GM19463 (cell line): ENCODE results near the gene NUDT3.
"Not testable (repeated sequence)": the region's sequence is repeated elsewhere in the genome, so short reads cannot be mapped to it uniquely, and the experiment has no call there.

Experiments
- ATAC-seq: cut with Tn5 transposase; IDR thresholded peaks from one replicate; pipeline ENCODE4 v1.9.1; 2021; ENCODE audit warnings: mild to moderate bottlenecking, moderate library complexity; ENCODE audit not compliant: unreplicated experiment

The NUDT3 gene

DNA sequence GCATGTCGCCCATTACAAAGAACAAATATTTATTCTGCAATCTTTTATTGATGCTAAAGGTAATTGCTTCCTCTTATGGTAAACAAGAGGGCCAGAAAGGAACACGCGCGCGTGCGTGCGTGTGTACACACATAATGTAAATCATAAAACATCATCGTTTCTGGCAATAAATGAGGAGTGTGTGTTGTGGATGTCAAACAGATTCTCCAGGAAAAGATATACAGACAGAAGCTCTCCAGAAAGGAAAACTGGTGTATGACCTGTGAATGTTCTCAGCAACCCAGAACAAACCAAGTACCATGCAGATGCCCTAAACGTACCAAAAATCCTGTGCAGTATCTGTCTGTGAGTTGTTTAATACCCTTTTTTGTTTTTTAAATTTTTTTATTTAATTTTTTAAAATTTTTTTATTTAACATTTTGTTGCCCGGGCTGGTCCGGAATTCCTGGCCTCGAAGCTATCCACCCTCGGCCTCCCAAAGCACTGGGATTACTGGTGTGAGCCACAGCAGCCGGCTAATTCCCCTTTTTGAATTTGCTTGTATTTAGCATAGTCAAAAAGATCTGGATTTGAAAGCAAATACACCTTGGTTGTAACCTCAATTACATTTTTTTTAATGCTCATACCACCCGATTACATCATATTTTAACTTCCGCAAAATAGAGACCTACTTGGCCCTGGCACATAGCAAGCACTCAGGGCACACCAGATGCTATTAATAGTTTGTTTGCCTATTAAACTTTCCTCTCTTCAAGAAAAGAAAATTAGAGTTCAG is 909 bp upstream of the NUDT3 start:
- ATAC-seq, result no peak

DNA sequence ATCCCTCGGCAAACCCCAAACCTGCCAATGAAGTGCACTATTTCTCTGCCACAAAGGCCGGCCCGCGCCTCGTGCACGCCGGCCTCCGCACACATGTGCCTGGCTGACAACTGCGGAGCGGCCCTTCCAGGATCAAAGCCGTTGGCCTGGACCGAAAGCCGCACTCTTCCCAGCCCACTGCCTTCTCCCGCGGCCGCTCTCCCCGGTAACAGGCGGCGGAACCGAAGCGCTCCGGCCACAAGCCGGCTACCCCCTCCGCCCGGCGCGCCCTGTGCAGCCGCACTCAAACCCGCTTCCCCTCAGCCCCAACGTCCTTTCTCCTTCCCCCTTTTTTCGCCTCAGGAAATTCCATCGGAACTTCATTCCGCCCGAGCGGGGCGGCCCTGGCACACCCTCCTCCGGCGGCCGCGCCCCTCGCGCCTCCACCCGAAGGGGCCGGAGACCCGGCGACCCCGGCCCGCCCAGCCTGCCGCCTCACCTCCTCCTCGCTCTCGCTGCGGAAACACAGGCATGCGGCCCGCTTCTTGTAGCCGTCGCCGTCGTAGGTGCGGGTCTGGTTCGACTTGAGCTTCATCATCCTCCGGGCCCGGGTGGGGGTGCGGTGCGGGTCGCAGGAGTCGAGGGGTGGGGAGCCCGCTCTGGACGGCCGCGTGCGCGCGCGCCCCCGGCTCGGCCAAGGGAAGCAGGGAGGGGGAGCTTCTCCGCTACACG is 528 bp downstream of the NUDT3 start:
- ATAC-seq, result peak; percentile 33

DNA sequence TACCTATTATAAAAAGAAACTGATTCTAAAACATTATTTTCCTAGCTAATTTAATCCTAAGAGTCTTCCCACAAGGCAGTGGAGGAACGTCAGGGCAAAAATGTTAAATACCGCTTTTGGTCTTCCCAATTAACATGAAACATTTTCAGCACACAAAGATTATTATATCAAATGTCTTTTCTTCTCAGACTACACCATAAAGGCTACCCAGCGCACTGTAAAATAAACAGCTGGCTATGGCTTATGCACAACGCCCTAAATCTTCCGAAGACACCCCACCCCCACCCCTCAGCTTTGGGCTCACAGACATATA is 1.0 kb downstream of the NUDT3 start:
- ATAC-seq, result no peak

DNA sequence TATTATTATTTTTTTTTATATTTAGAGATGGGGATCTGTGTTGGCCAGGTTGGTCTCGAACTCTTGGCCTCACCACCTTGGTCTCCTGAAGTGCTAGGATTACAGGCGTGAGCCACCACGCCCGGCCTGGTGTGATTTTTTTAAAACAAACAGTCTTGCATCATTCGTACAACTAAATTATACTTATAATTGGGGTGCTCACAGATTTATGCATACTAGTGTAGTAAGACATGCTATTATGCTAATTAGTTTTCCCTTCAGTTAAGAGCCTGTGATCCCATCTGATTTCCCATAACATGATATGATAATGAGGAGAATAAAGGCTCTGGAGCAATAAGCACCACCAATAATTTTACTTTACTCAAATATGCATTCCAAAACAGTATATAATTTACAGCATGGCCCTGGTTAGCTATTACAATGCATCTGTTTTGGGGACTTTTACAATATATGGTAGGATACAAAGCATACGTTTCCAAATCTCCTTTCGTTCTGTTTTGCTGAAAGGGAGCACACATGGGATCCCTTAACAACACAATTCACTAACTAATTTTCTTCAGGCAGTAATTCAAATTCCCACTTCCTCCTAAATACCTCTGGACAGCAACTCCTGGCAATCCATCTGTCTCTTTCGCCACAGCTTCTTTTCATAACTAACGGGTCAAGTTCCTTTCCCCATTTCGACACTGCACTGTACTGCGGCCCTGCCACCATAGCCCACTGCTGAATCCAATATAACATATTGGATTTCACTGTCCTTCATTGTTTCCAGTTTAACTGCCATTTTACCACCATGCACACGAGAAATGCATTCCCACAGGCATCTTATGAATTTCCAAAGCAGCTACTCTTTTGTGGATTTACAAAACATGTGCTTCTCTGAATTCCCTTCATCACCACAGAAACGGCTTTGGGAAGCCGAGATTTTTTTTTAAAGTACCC is 1.7 kb downstream of the NUDT3 start:
- ATAC-seq, result no peak

DNA sequence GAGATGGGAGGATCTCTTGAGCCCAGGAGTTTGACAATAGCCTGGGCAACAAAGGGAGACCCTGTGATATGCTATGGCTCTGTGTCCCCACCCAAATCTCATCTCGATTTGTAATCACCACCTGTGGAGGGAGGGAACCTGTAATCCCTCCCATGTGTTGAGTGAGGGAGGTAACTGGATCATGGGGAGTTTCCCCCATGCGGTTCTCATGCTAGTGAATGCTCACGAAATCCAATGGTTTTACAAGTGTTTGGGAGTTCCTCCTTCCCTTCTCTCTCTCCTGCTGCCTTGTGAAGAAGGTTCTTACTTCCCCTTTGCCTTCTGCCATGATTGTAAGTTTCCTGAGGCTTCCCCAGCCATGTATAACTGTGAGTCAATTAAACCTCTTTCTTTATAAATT is 3.4 kb downstream of the NUDT3 start:
- no peak for ATAC-seq

DNA sequence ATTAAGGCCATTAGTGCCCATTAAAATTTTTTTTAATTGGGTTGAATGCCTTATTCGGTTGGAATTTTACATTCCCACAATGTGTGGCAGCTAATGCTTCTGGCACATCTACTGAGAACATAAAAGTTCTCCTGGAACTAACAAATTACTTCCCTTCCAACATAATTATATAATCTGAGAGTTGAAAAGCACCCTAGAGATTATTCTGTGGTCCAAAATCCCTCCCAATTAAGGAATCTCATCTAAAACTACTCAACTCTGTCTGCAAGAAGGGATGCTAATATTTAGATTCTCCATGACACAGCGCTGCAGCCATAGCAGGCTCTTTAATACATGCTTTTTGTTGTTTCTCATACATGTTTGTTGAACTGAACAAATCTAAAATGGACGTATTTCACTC is 4.0 kb downstream of the NUDT3 start:
- ATAC-seq, result no peak

DNA sequence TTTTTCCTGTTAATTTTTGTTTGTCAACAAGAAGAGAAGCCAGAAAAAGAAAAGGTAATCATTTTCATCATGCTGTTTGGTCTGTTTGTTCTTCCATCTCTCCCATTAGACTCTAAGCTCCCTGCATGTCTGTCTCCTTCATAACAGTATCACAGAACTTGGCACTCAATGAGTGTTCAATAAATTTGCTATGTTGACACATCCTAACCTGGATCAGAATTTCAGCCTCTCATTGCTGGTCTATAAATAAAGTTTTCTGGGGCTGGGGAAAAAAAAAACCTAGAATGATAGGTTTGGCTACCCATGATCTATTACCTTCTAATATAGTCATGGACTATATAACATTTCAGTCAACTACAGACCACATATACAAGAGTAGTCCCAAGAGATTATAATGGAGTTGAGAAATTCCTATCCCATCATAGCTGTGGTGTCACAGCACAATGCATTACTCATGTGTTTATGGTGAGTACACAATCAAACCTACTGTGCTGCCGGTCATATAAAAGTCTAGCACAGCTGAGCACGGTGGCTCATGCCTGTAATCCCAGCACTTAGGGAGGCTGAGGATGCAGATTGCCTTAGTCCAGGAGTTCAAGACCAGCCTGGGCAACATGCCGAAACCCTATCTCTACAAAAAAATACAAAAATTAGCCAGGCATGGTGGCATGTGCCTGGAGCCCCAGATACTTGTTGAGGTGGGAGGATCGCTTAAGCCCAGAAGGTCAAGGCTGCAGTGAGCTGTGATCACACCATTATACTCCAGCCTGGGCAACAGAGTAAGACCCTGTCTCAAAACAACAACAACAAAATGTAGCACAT is 5.9 kb downstream of the NUDT3 start:
- no peak for ATAC-seq

DNA sequence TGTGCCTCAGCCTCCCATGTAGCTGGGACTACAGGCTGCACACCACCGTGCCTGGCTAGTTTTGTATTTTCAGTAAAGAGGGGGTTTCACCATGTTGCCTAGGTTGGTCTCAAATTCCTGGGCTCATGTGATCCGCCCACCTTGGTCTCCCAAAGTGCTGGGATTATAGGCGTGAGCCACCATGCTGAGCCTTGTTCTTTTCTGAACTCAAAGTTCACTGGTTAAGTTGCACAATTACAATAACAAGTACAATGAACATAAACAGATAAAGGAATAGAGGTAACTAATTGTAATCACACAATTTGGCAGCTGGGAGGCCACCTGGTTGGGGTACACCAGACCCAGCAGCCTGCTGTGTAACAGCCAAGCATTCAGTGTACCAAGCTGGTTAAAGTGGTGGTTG is 6.7 kb downstream of the NUDT3 start:
- no peak for ATAC-seq

DNA sequence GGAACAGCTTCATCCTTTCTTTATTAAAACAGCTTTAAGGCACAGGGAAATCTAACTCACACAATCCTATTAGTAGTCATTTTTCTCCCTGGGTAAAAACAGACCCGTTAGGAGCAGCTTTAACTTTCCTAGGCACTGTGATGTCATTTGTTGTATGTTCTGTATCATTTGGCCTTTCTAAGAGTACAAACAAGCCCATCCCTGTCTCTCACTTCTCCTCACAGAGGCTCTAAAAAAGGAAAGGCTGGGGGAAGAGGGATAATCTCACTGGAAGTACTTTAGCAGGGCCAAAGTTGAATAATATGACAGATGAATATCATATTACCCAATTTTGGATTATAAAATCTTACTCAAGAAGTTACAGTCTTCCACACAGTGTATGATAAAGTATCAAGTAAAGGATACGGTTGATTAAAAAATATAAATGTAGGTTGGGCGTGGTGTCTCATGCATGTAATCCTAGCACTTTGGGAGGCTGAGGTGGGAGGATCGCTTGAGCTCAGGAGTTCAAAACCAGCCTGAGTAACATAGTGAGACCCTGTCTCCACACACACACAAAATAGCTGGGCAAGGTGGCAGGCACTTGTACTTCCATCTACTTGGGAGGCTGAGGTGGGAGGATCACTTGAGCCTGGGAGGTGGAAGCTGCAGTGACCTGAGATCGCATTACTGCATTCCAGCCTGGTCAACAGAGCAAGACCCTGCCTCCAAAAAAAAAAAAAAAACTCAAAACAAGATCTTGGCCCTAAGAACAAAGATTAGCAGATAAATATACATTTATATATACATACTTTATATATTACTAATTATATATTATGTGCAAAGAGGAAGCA is 7.9 kb downstream of the NUDT3 start:
- no peak for ATAC-seq

DNA sequence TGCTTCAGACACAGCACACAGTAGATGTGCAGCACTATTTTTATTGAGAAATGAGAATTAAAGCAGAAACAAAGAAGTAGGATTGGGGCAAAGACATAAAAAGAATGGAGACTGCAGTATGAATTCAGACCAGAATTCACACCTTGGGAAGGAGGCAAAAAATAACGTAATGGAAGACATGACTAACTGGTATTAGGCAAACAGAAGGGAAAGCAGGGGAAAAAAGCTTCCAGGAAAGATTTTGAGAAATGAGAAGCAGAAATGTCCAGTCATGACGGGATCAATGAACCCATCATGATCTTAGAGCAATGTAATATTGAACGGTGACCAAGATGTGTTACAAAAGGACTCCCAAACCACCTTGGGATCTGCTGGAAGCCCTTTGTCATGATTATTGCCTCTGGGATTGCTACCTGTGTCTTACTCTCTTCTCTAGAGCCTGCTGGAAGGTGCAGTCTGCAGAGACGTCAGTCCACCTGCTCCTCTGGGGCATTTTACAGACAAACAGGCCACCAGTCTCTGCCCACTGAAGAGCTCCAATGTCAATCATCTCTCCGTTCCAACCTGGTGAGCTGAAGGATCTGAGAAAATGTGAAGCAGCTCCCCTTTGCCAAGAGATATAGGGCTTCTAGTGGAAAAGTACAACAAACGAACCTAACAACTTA is 8.7 kb downstream of the NUDT3 start:
- no peak for ATAC-seq

DNA sequence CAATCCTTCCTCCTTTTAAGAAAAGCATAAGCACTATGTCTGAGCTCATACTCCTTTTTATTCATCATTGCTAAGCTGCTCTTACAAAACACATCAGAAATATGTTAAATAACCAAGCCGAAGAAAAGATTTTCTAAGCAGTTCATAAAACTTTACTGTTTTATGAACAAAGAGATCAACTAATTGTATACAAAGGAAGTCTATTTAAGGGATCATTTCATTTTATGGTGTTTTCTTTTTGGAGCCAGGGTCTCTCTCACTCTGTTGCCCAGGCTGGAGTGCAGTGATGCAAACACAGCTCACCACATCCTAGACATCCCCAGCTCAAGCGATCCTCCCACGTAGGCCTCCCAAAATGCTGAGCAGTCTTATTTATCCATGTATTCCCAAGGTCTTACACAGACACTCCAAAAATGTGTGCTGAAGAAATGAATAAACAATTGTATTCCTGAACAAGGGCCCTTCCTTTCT is 9.3 kb downstream of the NUDT3 start:
- no peak for ATAC-seq

DNA sequence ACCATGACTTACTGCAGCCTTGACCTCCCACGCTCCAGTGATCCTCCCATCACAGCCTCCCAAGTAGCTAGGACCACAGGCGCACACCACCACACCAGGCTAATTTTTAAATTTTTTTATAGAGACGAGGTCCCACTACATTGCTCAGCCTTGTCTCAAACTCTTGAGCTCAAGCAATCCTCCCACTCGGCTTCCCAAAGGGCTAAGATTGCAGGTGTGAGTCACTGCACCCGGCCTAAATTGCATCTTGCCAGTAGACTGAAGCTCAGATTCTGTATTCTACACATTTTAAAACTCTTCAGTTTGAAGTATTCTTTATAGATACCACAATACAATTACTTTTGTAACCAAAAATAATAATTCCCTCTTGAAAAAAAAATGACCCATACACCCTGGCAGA is 11.4 kb downstream of the NUDT3 start:
- no peak for ATAC-seq

DNA sequence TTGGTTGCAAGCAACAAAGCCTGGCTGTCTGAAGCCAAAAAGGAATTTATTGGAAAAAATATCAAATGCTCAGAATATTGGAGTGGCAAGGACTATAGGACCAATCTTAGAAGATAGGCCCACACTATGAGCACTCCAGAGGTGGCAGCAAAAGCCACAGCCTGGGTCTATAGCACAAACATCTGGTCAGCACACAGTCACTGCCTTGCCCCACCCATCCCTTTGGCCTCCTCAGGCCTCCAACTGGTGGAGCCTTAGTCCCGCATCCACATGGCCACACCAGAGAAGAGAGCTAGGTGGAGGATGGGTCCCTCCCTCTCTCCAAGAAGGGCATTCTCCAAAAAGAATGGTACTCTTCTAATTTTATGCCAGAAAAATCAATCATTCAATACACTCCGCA is 14.0 kb downstream of the NUDT3 start:
- no peak for ATAC-seq

DNA sequence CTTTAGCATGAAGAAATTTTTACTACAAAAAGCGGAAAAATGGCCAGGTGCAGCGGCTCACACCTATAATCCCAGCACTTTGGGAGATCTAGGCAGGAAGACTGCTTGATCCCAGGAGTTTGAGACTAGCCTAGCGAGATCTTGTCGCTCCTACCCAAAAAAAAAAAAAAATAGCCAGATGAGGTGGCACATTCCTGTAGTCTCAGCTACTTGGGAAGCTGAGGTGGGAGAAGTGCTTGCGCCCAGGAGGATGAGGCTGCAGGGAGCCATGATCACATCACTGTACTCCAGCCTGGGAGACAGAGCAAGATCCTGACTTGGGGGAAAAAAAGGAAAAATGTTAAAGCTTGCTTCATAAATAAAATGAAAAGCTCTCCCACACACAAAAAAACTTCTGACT is 14.5 kb downstream of the NUDT3 start:
- ATAC-seq, result no peak

DNA sequence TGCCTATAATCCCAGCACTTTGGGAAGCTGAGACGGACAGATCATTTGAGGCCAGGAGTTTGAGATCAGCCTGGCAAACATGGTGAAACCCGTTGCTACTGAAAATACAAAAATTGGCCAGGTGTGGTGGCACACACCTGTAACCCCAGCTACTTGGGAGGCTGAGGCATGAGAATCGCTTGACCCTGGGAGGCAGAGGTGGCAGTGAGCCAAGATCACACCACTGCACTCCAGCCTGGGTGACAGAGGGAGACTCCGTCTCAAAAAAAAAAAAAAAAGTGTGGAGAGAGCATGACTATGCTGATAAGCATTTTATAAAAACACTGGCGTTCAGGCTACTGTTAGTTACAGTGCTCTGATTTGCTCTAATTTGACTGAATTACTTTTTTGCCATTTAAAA is 14.9 kb downstream of the NUDT3 start:
- not testable (repeated sequence) for ATAC-seq

DNA sequence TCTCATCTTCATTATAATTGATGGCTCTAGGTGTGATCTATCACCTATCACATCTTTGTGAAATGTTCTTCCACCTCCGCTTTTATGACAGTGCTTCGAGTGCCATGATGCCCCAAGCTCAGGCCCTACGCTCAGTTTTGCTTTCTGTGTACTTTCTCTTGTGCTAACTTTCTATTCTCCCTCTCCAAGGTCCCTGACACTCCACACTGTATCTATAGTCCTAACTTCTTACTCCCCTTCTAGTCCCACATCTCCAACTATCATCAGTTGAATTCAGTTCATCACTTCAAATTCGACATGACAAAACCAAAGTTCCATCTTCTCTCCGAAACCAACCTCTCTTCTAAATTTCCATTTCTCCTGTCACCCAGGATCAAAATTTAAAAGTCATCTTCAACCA is 16.6 kb downstream of the NUDT3 start:
- ATAC-seq, result no peak

DNA sequence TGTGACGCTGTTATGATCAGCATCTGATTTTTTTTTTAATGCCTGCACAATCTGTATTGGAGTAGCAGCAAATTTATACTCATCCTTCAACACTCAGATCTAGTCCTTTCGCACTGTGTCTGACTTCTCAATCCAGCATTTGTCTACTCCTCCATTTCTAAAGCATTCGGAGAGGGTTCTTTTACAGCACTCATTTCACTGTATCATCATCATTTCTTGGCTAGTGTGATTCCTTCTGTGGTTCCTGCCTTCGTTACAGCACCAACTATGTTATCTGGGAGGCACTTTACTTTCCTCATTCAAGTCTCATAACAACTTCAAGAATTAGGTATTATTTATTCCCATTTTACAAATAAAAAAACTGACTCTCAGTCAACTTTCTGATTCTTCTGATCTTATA is 18.0 kb downstream of the NUDT3 start:
- ATAC-seq, result no peak

DNA sequence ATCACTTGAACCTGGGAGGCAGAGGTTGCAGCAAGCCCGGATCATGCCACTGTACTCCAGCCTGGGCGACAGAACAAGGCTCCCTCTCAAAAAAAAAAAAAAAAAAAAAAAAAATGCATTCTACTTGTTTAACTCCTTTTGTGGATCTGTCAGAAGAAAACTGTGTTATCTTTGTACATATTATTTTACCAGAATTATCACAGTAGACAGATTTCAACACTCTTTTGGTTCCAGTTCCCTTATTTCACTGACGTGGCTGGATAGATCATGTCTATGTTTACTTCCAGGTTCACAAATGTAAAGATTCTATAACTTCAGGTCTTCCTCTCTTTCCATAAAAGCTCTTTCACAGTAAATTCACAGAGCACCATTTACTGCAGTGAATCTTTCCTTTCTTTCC is 18.4 kb downstream of the NUDT3 start:
- no peak for ATAC-seq

DNA sequence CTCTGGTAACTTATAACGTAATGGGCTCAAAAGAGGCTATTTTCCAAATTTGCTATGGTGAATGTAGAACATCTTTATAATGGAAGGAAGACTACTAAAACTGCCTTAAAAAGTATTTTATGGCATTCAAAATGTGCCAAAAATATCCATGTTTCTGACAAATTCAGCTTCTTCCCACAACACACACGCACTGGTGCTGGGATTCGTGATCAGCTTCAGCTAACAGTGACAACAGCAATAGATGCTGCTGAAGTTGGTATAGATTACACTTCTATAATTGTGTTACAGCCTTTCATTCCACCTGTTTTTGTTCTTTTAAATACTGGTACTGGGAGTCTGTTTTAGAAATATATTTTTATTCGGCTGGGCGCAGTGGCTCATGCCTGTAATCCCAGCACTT is 19.0 kb downstream of the NUDT3 start:
- no peak for ATAC-seq
